NK-92 (cell line): ENCODE measurements around the gene DBH.

Source experiments
- DNase-seq: peaks from one replicate; lab custom pipeline; 2025; ENCODE audit not compliant: unreplicated experiment; lab: John Stamatoyannopoulos, UW

The DBH gene

DNA sequence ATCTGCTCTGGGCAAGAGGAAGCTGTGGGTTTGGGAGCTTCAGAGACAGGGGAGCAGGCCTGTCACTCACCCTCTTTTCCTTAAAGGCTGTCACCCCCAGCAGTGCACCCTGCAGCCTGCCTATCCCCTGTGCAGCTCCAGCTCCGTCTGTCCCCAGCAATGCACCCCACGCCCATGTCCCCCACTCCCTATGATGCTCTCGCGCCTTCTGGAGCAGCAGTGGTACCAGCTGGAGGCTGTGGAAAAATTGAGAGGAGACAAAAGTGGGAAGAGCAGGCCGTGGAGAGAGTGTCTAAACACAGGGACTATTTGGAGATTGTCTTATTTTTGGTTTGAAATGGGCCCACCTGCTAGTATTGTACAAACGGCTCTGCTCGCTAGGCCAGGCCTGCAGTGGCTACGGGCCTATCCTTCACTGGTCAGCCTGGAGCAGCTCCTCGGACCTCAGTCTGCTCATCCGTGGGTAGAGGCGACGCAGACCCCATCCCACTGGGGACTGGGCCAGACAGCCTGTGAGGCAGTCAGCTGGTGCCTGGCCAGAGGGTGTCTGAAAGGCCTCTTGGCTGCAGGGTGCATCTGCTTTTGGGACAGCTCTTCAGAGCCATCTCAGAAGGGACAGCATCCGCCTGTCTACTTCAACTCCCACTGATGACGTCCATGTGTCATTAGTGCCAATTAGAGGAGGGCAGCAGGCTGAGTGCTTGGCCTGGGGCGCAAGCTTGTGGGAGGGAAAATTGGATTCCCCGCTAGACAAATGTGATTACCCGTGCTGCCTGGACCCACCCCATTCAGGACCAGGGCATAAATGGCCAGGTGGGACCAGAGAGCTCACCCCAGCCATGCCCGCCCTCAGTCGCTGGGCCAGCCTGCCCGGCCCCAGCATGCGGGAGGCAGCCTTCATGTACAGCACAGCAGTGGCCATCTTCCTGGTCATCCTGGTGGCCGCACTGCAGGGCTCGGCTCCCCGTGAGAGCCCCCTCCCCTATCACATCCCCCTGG is at the start of gene DBH:
TSS of gene DBH (plus strand) at position 831 of the 999 bp plus-strand sequence. CDS start at position 840, 9 bp downstream.
- DNase-seq: no peak

DNA sequence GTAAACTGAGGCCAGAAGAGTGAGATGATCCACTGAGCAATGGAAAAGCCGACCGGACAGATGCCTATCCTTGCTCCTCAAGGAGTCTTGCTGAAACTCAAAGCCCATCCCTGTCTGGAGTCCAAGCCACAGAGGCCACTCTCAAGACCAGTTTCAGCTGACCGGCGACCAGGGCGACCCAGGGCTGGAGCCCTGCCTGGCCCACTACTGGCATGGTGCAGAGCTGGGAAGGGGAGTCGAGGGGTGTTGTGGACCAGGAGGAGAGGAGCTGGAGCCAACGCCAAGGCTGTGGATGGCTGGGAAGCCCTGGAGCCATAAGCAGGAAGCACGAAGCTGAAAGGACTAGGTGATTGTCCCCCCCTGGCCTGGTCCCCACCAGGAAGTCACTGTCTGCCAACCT is 49.1 kb upstream of the DBH start:
- DNase-seq: no peak

DNA sequence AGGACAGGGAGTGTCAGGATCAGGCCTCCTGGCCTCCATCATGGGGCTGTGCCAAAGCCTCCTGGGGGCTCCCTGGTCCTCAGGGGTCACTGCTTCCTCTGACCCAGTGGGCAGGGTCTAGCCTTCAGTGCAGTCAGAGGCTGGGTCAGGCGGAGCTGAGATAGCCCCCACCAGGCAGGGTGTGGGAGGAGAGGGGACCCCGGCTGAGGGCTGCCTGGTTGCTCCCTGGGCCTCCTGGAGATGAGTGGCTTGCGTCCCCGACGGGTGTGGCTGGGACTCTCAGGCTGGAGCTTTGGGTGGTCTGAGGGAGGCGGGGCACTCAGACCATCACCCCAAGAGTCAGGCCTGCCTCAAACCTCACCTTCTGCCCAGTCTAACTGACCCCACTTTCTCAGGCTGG is 48.7 kb upstream of the DBH start:
- no peak for DNase-seq

DNA sequence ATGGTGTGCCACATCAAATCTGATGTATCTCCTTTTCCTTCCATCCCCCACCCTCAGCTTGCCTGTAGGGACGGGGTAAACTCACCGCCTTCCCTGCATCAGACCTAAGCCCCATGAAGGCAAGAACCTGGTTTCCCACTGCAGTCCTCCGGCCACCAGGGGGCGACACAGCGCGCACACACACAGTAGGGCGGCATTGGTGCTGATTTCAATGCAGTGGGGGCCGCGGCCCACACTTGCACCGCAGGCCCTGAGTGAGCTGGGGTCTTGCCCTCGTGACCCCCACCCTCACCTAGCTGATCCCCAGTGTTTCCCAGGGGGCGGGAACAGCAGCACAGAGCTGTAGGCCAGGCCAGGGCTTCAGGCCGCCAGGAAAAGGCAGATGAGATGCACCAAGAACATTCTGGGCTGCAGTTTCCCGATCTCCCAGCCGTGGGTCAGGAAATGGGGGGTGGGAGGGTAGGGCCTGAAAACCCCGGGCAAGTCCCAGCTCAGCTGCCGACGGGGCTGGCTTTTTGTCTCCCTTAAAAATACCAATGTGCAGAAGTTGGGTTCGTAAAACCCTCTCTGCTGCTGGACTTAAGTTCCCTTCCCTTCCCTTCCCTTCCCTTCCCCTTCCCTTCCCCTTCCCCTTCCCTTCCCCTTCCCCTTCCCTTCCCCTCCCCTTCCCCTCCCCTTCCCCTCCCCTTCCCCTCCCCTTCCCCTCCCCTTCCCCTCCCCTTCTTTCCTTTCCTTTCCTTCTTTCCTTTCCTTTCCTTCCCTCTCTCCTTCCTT is 46.5 kb upstream of the DBH start:
- DNase-seq: no peak

DNA sequence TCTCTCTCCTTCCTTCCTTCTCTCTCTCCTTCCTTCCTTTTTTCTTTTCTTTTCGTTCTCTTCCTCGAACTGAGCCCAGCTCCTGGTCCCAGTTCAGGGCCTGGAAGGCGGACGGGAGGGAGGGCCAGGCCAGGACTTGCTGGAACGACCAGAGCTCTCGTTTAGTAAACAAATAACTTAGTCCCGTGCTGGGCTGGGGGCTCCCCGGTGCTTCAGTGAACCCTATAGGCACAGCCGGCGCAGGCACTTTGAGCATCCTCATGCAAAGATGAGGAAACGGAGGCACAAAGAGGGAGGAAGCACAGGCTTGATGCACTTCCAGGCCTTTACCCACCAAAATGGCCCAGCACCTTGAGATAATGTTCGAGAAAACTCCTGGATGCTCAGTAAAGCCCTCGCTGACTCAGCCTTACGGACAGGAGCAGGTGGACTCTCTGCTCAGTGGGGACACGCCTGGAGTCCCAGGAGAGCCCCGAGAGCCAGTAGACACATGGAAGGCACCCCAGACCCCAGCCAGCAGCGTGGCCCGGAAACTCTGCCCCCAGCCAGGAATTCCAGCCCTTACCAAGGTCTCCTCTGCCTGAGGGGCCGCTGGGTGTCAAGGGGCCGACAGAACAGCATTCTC is 45.8 kb upstream of the DBH start:
- no peak for DNase-seq

DNA sequence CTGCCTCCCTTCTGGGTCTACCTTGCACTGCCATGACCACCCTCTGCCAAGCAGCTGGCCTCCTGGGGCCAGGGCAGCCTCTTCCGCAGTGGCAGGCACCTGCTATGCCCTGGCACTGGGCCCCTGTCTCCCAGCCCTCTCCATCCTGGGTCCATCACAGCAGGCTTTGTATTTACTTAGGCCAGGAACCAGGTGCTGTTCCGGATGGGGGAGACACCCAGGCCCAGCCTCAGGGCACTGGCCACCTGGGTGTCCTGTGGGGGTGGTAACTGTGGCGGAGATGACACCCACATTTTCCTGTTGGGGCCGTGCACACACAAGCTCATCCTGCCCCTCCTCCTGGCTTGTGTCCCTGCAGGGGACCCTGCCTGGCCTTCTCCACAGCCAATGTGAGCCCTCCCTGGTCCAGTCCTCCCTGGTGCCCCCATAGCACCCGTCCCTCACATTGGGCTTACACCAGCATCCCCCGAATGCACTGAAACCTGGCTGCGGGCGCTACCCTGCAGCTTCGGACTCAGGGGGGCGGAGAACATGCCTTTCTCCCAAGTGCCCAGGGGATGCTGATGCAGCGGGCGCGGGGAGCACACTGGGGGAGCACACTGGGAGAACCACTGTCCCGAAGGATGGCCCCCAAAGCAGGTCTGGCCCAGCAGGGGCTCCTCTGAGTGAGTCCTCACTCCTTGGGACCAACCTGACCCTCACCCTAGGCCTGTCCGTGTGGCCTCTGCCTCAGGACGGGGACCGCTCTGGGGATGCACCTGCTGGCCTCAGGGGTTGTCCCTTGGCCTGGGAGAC is 44.9 kb upstream of the DBH start:
- DNase-seq: no peak

DNA sequence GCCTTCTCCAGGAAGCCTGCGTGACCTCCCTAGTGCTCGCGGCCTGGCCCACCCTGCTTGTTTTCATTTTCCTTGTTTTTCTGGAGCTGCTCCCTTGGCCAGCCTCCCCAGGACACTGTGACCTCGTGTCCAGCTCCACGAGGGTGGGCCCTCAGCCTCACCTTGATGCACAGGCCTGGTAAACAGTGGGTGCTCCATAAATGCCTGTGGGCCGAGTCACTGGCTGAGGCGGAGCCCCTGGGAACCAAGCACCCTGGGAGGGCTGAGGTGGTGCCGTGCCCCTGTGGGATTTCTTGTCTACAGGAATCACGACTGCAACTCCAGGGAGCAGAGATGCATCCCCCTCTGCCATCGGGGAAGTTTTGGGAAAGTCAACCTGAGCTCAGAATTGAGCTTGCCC is 44.2 kb upstream of the DBH start:
- no peak for DNase-seq

DNA sequence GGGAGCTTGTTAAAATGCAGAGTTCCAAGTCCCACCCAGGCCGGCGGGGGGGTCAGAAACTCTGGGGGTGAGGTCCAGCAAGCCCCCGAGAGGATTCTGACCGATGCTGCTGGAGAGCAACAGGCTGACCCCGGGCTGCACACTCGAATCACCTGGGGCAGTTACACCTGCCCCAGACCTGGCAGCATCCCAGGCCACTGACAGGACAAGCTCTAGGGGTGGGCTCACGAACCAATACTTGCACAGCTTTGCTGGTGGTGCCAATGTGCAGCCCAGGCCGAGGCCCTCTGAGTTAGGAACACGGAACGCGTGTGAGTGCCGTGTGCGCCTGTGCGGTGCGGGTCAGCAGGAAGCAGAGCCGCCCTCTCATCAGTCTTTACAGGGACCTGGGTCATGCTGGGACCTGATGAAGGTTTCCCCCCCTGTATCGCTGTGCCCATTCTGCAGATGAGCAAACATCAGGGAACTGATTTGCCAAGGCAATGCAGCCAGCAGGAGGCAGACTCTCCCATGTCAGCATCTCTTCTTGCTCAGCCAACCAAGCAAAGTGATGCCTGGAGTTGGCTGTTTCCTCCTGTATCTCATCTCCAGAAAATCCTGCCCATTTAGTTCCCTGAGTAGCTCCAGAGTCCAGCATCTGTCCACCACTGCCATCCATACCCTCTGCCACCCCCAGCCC is 43.3 kb upstream of the DBH start:
- no peak for DNase-seq

DNA sequence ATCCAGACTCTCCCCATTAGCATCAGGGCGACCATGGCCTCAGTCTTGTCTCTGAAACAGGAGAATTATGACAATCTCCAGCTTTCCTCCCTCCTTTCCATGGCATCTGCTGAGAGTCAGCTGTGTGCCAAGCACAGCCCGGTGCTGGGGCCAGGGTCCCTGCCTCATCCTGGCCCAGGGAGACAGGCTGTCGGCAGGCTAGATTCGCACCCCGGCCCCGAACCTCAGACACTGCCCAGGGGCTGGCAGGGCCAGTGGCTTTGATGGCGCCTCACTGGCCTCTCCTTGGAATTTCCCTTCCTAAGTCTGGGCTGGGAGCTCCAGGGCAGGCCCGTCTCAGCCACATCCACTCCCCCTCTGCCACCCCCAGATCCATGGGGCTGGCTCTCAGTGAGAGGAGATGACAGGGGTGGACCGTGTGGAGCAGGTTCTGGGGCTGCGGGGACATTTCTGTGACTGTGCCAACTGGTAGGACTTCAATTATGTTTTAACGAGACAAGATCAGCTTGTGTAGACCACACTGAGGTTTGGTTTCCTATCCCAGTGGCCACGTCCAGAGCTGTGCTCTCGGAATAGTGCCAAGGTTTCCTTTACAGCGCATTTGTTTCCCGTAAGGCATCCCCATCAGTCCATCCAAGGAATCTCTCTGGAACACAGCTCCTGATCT is 42.4 kb upstream of the DBH start:
- DNase-seq: no peak

DNA sequence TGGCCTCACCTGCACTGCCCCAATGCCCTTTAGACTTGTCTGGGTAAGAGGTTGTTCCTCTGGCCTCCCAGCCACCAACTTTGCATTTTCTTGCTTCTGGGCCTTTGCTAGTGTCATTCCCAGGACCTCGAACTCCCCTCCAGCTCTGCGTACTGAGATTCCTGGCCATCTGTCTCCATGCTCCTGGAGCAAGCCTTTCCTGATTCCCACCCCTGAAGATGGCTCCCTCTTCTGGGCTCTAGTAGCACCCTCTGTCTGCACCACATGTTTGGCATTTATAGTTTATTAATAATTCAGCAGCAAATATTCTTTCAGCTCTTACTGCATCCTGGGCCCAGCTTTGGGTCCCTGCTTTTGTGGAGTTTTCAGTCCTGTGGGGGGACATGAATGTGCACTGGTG is 41.9 kb upstream of the DBH start:
- DNase-seq: no peak

DNA sequence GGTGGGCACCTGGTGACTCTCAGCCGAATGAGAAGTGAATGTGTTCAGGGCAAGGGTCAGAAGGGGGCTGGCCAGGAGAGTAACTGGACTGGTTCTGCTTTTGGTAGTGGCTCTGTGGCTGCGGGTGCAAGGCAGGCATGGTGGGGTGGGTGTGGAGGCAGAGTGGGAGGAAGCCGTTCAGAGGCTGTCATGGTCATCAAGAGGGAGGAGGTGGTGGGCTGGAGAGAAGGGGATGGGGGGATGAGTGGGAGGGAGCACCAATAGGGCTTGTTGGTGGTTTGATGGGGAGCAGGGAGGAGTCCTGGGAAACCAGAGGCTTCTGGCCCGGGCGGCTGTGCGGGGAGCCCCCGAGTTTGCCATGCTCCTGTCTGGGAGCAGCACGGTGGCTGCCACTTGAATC is 40.3 kb upstream of the DBH start:
- no peak for DNase-seq

DNA sequence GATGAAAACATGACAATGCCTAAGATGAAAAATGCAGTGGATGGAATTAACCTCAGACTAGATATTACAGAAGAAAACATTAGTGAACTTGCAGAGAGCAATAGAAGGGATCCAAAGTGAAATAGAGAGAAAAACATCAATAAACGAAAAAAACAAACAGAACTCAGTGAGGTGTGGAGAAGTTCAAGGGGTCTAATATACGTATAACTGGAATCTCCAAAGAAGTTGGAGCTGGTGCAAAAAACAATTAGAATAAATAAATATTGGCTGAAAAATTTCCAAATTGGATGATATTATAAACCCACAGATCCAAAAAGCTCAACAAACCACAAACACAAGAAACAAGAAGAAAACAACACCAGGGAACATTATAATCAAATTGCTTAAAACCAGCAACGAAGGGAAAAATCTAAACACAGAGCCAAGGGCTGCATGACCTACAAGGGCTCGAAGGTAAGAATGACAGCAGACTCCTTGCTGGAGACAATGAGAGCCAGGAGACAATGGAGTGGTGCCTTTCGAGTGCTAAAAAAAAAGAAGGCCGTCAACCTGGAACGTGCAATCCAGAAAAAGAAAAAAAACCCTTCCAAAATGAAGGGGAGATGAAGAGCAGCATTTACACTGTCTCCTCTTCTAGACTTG is 38.7 kb upstream of the DBH start:
- no peak for DNase-seq

DNA sequence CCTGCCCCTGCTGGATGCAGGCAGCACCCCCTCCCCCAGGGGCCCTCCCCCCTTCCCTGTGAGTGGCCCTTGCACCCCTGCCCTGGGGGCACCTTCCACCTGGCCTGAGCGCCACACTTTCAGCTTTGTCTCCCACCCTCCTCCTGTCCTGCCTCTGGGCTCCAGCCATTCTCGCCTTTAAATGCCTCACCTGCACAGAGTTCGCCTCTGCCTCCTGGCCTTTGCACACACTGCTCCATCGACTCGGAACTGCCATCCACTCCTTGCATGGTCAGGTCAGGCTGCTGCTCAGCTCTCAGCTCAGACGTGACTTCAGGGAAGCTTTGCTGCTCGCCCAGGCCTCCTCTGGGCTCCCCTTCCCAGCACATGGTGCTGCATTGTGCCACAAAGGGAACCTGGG is 37.2 kb upstream of the DBH start:
- no peak for DNase-seq

DNA sequence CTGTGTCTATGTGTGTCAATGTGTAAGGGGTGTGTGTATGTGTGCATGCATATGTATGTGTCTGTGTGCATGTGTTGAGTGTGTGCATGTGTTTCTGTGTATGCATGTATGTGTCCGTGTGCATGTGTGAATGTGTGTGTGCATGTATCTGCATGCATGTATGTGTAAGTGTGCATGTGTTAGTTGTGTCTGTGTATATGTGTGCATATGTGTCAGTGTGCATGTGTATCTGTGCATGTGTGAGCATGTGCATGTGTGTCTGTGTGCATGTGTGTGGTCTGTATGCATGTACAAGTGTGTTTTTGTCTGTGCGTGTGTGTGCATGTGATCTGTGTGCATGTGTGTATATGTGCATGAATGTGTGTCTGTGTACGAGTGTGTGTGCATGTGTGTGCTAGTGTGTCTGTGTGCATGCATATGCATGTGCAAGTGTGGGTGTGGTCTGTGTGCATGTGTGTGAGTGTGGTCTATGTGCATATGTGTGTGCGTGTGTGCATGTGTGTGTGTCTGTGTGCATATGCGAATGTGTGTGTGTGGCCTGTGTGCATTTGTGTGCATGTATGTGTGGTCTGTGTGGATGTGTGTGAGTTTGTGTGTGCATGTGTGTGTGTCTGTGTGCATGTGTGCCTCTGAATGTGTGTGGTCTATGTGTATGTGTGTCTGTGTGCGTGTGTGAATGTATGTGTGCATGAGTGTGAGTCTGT is 36.5 kb upstream of the DBH start:
- DNase-seq: no peak

DNA sequence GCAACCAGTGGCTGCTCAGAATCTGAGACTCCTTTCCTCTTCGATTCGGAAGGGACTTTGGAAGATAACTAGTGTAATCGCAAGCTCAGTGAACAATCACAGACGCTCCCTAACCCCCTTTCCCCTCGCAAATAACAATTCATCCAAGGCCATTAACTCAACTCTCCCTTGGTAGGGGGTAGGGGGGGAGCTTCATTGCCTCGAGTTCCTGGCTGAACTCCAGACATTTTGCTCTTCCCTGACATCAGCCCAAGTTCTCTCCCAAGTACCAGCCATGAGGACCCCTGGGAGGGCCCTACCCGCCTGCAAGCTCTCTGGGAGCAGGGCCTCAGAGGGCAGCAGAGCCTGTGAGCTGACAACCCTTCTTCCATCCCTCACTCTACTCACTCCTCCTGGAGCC is 35.4 kb upstream of the DBH start:
- DNase-seq: no peak

DNA sequence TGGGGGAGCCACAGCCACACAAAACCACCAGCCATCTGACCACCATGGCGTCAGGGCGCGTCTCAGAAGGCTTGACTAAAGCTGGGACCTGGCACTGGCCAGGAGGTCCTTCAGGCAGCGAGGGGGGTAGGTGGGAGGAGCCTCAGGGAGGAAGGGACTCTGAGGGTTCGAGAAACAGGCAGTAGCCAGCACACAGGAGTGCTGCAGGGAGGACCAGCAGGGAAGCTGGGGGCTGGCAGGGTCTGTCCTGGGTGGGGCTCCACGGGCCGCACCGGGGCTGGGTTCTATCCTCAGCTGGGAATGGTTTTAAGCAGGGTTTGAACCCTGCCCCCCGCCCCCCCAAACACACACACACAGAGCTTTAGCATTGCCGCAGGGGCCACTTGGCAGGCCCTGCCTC is 34.4 kb upstream of the DBH start:
- no peak for DNase-seq

DNA sequence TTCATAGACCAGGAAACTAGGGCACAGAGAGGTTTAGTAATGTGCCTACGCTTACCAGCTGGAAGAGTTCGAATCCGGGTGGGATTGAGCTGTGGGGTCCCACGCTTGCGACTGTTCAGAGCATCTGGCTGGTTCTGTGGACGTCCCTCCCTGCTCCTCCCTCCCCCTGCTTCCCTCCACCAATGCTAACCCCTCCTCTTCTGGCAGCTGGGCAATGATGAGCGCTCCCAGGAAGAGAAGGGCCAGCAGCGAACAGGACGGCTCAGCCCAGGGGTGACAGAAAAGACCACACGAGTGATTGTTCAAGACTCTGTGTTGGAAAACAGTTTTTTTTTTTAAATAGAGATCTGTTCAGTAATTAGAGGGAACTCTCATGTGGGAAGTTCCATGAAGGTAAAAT is 33.9 kb upstream of the DBH start:
- no peak for DNase-seq

DNA sequence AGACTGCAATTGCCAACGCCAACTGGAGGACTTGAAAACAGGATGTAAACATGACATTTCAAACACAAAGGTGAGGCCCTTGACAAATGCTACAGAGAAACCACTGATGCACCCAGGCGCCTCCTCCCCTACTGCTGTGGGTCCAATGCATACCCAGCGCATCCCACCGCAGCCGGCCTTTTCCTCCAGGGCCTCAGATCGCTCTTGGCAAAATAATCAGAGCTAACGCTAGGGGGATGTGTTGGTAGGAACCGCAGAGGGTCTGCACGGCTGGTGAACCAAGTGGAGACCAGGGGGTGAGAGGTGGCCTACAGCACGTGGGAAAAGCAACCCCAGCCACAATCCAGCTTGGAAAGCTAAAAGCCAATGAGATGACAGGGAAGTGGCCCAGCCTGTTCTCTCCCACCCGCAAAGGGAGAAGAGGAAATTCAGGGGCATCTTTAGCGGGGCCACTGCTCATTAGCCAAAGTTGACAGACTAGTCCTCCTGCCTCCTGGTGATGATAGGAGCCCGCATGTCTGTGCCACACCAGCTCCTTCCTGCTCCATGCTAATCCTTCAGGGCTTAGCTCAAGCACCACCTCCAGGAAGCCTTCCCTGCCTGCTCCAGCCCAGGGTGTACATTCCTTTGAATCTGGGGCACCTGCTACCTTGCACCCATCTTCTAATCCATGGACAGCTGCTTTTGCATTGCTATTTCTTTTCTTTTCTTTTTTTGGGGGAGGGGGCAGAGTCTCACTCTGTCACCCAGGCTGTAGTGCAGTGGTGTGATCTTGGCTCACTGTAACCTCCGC is 32.8 kb upstream of the DBH start:
- DNase-seq: no peak
